Measurements from ENCODE around the gene NKAIN2.

The NKAIN2 gene

DNA sequence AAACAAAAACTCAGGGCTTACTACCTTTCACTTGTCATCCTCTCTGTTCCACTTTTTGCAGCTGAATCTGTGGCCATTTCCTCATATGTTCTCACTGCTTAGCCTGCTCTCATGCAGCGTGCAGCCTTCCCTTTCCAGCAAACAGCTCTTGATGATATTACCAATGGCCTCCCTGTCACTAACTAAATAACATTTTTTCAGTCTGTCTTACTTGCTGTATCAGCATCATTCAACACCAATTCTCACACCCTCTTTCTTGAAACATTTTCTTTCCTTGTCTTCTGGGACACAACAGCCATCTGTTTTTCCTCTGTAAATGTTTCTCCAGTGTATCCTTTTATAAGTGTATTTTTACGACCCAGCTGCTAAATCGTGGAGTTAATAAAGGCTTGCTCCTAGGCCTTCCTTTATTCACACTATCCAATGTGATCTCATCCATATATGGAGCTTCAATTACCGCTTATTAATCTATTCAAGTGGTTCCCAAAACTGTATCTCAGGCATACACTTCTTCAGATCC, 634.9 kb downstream of the NKAIN2 start:
- Histone ChIP-seq H2AFZ (ENCODE audit: low read depth, low read length, severe bottlenecking) (no peak overlapping the region), H3K27ac (ENCODE audit: low read depth, low read length) (no peak overlapping the region), H3K9me3 (ENCODE audit: insufficient read depth, low read length) (no peaks in the 10 kb centered on the region), H3K79me2 (ENCODE audit: insufficient read depth, low read length) (no peaks in the 10 kb centered on the region), H3K36me3 (ENCODE audit: low read length) (no peaks in the 10 kb centered on the region), H3K9ac (ENCODE audit: low read length) (no peak overlapping the region), H4K20me1 (ENCODE audit: low read depth, low read length) (no peaks in the 10 kb centered on the region), H3K9me2 (replicated peaks; ENCODE audit: insufficient read depth, low read length) (no peaks in the 10 kb centered on the region), H3F3A (ENCODE audit: insufficient read depth) (no peaks in the 10 kb centered on the region), H3K27me3 (ENCODE audit: low read length) (no peaks in the 10 kb centered on the region), H3K4me3 (ENCODE audit: insufficient read depth, low read length, poor library complexity, severe bottlenecking) (no peak overlapping the region), H3K4me2 (ENCODE audit: low read depth, low read length, poor library complexity, severe bottlenecking) (no peak overlapping the region)
- TF ChIP-seq EZH2phosphoT487 (conservative IDR thresholded peaks at IDR 0.05; ENCODE audit: low read length), result no peak
- TF ChIP-seq, protein P1, sequence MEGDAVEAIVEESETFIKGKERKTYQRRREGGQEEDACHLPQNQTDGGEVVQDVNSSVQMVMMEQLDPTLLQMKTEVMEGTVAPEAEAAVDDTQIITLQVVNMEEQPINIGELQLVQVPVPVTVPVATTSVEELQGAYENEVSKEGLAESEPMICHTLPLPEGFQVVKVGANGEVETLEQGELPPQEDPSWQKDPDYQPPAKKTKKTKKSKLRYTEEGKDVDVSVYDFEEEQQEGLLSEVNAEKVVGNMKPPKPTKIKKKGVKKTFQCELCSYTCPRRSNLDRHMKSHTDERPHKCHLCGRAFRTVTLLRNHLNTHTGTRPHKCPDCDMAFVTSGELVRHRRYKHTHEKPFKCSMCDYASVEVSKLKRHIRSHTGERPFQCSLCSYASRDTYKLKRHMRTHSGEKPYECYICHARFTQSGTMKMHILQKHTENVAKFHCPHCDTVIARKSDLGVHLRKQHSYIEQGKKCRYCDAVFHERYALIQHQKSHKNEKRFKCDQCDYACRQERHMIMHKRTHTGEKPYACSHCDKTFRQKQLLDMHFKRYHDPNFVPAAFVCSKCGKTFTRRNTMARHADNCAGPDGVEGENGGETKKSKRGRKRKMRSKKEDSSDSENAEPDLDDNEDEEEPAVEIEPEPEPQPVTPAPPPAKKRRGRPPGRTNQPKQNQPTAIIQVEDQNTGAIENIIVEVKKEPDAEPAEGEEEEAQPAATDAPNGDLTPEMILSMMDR (IDR thresholded peaks at IDR 0.05; ENCODE audit: insufficient read depth, low read length, poor library complexity, severe bottlenecking), result no peak

DNA sequence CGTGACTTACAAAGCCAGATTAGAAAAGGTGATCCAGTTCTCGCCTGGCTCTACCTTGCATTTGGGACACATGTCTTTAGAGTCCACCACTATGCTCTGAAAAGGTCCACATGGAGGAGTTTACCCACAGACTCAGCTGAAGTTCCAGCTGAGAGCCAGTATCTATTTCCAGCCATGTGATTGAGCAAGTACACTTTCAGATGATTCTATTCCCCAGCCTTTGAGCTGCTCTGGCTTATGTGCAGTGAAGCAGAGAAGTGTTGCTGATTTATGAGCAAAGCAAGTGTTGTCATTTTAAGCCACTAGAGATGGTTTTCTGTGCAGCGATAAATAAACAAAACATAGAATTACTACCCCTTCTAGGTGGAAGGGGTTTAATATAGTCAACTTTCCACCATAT, 637.8 kb downstream of the NKAIN2 start:
- no peaks in the 10 kb centered on the region for H4K20me1 ChIP-seq (ENCODE audit: low read depth, low read length)
- no peak overlapping the region for H3K27ac ChIP-seq (ENCODE audit: low read depth, low read length)
- H3K27me3 ChIP-seq (ENCODE audit: low read length), result no peaks in the 10 kb centered on the region
- H3K9me3 ChIP-seq (ENCODE audit: insufficient read depth, low read length), result no peaks in the 10 kb centered on the region
- H3K79me2 ChIP-seq (ENCODE audit: insufficient read depth, low read length), result no peaks in the 10 kb centered on the region
- no peak overlapping the region for H3K9ac ChIP-seq (ENCODE audit: low read length)
- H3K4me2 ChIP-seq (ENCODE audit: low read depth, low read length, poor library complexity, severe bottlenecking), result no peak overlapping the region
- H3K9me2 ChIP-seq (replicated peaks; ENCODE audit: insufficient read depth, low read length), result no peaks in the 10 kb centered on the region
- no peak overlapping the region for H2AFZ ChIP-seq (ENCODE audit: low read depth, low read length, severe bottlenecking)
- H3K36me3 ChIP-seq (ENCODE audit: low read length), result no peaks in the 10 kb centered on the region
- no peak for TF ChIP-seq EZH2phosphoT487 (conservative IDR thresholded peaks at IDR 0.05; ENCODE audit: low read length)
- TF ChIP-seq, protein P1 (IDR thresholded peaks at IDR 0.05; ENCODE audit: insufficient read depth, low read length, poor library complexity, severe bottlenecking), result no peak
- H3F3A ChIP-seq (ENCODE audit: insufficient read depth), result no peaks in the 10 kb centered on the region
- H3K4me3 ChIP-seq (ENCODE audit: insufficient read depth, low read length, poor library complexity, severe bottlenecking), result no peak overlapping the region

DNA sequence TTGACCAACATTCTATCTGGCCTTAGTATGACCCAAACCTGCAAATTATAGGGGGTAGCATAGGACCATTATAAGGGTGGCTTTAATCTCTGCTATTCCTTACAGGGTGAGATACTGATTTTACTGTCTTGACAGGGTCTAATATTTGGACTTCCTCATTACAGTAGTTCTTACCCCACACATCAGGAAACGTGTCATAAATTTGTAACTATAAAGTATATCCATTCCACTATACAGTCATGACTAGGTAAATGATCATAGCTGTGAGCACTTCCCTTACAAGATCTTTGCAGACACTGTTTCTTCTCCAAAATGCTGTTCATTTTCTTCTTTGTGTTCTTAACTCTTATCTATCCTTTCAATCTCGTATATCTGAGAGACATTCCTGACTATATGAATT, 639.9 kb downstream of the NKAIN2 start:
- H3K9me2 ChIP-seq (replicated peaks; ENCODE audit: insufficient read depth, low read length), result no peaks in the 10 kb centered on the region
- no peaks in the 10 kb centered on the region for H3K9me3 ChIP-seq (ENCODE audit: insufficient read depth, low read length)
- no peak overlapping the region for H3K27ac ChIP-seq (ENCODE audit: low read depth, low read length)
- TF ChIP-seq, protein P1 (IDR thresholded peaks at IDR 0.05; ENCODE audit: insufficient read depth, low read length, poor library complexity, severe bottlenecking), result no peak
- TF ChIP-seq EZH2phosphoT487 (conservative IDR thresholded peaks at IDR 0.05; ENCODE audit: low read length), result no peak
- H3K4me3 ChIP-seq (ENCODE audit: insufficient read depth, low read length, poor library complexity, severe bottlenecking), result no peak overlapping the region
- no peaks in the 10 kb centered on the region for H3K36me3 ChIP-seq (ENCODE audit: low read length)
- H4K20me1 ChIP-seq (ENCODE audit: low read depth, low read length), result no peaks in the 10 kb centered on the region
- no peak overlapping the region for H3K4me2 ChIP-seq (ENCODE audit: low read depth, low read length, poor library complexity, severe bottlenecking)
- H3F3A ChIP-seq (ENCODE audit: insufficient read depth), result no peaks in the 10 kb centered on the region
- no peaks in the 10 kb centered on the region for H3K27me3 ChIP-seq (ENCODE audit: low read length)
- H2AFZ ChIP-seq (ENCODE audit: low read depth, low read length, severe bottlenecking), result no peak overlapping the region
- no peak overlapping the region for H3K9ac ChIP-seq (ENCODE audit: low read length)
- no peaks in the 10 kb centered on the region for H3K79me2 ChIP-seq (ENCODE audit: insufficient read depth, low read length)
